ENCODE data around the gene CLIC5.

DNA sequence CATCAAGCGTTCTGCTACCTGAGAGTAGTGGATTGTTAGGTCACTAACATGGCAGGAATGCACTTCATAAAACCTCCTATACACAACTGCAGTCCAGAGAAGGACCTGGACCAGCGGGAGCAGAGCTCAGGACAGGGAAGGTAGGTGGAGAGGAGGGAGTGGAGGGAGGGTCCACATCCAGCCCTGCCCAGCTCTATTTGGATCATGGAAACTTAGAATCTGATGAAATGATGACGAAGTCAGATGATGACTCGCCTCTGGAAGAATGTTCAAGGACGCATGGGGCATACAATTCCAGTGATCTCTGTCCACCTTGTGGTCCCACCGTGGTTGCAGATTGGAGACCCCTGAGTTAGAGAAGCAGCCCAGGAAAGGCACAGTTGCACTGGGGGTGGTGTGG lies 68.8 kb downstream of the CLIC5 start:
- no peak for TF ChIP-seq EP300 (IDR thresholded peaks at IDR 0.05)
- TF ChIP-seq, protein P1, sequence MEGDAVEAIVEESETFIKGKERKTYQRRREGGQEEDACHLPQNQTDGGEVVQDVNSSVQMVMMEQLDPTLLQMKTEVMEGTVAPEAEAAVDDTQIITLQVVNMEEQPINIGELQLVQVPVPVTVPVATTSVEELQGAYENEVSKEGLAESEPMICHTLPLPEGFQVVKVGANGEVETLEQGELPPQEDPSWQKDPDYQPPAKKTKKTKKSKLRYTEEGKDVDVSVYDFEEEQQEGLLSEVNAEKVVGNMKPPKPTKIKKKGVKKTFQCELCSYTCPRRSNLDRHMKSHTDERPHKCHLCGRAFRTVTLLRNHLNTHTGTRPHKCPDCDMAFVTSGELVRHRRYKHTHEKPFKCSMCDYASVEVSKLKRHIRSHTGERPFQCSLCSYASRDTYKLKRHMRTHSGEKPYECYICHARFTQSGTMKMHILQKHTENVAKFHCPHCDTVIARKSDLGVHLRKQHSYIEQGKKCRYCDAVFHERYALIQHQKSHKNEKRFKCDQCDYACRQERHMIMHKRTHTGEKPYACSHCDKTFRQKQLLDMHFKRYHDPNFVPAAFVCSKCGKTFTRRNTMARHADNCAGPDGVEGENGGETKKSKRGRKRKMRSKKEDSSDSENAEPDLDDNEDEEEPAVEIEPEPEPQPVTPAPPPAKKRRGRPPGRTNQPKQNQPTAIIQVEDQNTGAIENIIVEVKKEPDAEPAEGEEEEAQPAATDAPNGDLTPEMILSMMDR (IDR thresholded peaks at IDR 0.05): no peak
- TF ChIP-seq POLR2AphosphoS5 (IDR thresholded peaks at IDR 0.05): no peak
- no peak for TF ChIP-seq POLR2A (IDR thresholded peaks at IDR 0.05)

All from suprapubic skin (tissue), 4 donors.